Measurements from ENCODE around the gene PLEKHF1.
"Not testable (repeated sequence)": the region's sequence is repeated elsewhere in the genome, so short reads cannot be mapped to it uniquely, and the experiment has no call there.

The PLEKHF1 gene, protein sequence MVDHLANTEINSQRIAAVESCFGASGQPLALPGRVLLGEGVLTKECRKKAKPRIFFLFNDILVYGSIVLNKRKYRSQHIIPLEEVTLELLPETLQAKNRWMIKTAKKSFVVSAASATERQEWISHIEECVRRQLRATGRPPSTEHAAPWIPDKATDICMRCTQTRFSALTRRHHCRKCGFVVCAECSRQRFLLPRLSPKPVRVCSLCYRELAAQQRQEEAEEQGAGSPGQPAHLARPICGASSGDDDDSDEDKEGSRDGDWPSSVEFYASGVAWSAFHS

DNA sequence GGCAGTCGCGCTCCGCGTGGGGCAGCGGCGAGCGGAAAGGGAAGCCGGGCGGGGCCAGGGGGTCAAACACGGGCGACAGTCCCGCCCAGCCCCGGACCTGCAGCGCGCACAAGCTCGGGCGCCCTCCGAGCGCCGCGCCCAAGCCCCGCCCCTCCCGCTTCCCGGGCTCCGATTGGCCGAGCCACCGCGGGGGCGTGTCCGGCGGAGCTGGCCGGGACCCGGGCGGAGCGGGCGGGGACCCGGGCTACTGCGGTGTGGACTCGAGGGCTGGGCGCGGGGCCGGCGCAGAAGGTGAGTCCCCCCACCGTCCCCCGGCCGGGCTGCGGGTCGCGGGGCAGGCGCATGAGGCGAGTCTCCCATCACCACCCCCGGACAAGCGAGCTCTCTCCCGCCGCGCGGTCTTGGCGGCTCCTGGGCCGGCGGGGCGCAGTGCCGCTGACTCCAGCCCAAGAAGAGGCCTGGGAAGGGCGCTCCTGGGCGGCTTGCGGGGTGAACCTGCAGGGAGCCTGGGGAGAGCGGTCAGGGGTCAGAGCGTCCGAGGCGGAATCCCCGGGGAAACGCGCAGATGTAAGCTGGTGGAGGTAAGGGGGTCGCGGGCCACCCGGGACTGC, at the start of gene PLEKHF1:
Gene PLEKHF1 (plus strand): TSS at position 247 of the 611 bp plus-strand sequence. CDS start 8,379 bp downstream, outside the sequence.
- DNase-seq = peak; percentile 75

DNA sequence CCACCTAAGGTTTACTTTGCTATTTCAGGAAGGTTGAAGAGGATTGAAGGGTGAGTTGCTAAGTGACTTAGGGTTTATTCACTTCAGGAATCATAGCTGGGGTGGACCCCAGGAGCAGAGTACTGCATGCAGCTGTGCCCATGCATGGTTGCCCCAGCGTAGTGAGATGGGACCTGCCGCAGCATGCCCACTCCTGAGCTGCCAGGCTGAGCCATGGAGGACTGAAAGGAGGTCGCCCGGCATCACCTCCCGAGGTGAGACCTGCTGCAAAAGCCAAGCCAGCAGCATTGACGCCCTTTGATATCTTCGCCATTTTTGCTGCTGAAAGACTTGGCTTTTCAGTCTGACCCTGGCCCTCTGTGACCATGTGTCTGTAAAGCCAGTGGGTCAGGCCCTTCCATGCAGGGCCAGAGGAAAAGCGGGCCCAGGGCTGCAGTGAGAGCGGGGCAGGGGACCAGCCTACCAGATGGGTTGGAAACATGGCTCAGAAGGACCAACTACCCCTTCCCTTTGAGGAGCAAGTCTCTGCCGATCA, 49.3 kb upstream of the PLEKHF1 start:
- DNase-seq = no peak

DNA sequence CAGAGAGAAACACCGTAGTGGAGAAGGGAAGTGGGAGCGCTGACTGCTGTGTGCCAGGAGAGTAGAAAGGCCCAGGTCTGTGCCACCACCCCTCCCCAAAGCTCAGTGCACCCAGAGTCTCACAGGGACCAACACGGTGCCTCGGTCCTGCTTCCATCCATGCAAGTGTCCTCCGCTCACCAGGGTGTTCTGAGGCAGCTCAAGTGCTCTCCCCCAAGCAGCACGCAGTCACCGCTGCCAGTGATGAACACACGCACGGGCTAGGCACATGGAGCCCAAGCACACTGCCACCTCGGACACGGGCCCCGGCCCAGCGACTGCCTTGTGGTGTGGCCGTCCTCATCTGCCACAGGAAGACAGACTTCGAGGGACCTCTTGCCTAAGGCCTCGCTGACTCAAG, 48.7 kb upstream of the PLEKHF1 start:
- no peak for DNase-seq

DNA sequence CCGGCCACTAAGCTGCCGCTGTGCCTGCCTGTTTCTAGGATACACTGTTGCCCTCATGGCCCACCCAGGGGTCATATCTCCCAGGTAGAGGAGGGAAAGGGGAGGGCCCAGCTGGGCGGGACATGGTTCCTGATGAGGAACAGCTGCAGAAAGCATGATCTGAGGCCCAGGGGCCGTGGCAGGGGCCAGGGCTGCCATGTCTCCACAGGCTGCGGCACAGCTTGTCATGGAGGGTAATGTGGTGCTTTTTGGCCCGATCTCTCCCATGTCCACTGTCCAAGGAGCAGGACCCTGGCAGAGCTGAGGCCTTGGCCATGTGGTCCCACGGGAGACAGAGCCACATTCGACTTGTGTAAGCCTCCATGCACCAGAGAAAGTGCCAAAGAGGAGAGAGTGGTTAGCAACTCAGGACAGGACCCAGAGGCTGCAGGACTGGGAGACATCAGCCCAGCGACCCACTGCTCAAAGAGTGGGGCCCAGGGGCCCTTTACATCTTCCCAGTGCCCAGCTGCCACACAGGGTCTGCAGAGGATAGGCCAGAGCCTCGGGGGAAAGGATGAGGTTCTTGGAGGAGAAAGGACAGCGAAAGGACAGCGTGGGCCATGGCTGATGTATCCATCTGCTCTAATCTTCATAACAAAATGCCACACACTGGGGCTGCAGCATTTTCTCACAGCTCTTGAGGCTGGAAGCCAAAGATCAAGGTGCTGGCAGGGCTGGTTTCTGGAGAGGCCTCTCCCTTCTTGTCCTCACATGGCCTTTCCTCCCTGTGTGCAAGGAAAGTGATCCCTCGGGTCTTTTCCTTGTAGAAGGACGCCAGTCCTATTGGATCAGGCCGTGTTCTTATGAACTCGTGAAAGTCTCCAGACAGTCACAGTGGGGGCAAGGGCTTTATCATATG, 47.6 kb upstream of the PLEKHF1 start:
- no peak for DNase-seq

DNA sequence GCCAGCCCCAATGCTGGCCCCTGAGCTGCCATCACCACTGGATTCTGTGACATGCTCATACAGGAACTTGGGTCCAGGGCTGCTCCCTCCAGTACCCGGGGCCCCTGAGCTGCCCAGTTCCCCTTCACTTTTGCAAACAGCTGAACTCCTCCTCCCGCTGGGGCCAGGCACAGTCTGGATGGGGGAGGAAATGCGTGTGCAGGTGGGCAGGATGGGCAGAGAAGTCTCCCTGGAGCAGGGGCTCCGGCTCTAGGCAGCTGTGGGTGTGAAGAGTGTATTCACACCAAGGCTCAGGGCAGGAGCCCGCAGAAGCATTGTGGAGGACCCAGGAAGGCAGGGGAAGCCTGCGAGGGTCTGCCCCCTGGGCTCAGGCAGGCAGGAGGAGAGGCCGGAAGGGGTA, 46.8 kb upstream of the PLEKHF1 start:
- DNase-seq = no peak

DNA sequence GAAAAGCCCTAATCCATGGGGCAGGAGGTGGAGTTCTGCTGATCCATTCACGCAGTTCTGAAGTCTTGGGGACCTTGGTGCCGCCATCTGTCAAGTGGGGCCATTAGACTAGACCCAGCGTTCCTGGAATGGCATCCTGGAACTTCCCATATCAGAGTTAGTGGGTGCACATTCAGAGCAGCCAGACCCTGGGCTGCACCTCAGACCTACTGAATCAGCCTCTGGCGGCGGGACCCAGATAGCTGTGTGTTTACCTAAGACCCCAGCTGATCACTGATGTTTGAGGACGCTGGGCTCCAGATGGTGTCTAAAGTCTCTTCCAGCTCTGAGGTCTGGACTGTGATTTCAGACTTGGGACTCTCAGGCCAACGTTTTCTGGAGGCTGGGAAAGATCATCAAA, 46.4 kb upstream of the PLEKHF1 start:
- no peak for DNase-seq

DNA sequence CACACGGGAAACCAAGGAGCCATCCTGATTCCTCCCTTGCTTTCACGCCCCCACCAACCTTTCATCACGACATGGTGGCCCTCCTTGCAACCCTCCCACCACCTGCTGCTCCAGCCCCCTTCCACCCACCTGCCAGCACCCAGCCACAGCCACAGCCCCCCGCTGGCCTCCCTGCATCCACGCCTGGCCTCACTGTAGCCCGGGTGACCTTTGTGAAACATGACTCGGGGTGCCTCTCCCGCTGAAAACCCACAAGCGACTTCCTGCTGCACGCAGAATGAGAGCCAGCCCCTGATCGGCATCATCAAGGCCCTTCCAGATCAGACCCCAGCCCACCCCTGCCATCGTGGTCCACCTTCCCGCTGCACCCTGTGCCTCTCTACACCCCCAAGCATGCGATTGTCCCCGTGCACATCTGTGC, 44.3 kb upstream of the PLEKHF1 start:
- DNase-seq = no peak

DNA sequence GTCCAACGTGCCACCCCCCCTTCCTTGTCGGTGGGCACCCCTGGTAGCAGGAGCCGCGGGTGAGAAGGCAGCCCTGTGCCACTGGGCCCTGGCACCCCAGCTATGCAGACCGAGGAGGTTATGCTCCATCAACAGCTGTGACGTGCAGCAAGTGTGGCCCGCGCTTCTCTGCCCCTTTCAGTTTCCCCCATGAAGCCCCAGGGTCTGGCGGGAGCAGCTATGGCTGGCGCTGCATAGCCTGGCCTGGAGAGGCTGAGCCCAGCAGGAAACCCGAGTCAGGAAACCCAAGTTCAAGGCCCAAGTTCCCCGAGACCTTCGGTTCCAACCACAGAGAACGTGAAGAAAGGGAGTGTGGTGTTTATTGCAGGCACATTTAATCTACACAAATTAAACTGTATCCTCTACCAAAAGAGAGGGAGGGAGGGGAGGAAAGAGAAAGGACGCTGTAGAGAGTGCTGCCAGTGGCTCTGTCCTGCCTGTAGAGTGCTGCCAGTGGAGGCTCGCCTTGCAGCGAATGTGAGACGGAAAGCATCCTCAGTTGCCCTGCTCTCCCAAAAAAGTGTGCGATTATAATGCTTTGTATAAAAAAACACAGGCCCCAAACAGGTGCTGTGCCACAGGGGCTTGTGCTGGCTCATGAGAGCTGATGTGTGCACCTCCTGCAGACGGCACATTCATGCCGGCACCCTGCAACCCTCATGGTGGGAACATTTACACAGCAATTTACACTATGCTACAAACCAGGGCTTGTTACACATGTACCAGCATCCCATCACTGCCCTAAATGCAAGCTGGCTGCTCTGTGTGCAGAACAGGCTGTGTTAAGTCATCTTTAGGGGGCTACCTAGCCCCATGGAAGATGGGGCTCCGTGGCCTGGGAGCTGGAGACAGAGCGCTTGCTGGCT, 42.8 kb upstream of the PLEKHF1 start:
- no peak for DNase-seq

DNA sequence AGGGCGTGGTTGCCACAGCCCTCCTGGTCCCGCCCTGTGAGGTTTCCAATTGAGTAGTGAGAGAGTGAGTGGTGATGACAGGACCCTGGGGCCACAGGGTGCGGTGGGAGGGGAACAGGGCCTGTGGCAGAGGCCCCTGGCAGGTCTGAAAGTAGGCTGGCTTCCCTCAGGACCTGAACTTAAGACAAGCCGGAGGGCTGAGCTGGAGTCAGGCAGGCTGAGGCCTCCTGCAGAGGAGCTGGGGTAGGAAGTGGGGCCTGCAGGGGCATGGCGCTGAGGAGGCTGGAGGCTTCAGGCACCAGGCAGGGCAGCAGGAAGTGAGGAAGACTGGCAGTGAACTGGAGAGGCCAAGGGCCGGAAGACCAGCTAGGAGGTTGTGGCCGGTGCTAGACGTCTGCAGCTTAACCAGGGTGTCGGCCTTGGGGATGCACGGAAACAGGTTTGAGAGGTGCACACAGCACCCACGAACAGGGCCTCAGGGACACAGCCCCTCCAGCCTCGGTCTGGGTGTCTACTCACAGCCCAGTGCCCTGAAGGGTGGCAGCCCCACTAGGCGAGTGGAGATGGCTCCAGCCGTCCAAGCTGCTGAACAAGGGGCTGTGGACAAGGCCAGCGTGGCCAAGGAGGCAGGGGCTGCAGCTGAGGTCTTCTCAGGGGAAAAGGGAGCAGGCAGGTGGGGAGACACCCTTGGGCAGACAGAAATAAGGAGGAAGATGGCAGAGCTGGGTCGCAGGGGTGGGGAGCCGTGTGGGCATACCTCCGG, 41.4 kb upstream of the PLEKHF1 start:
- no peak for DNase-seq

DNA sequence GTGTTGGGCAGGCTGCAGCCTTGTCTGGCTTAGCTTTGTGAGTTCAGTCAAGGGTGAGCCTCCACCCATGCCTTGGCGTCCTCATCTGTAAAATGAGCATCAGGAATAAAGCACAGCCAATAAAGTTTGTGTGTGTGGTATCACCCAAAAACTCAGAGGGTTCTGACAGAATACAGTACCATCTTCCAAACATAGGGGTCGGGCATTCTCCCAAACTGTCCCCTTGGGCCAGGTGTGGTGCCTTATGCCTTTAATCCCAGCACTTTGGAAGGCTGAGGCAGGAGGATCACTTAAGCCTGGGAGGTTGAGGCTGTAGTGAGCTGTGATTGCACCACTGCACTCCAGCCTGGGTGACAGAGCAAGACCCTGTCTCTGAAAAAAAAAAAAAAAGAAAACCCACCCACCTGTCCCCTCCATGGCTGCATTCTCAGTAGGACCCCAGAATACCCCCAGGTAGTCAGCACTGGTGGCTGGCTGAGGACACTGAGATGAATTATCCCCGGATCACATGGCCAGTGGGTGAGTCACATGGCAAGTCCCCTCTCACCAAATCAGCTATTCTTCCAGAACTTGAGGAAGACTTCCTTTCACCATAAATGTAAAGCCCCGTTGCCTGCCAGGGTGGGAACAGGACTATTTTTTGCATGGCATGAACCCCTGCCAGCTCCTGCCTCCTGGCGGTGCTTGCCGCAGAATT, 40.6 kb upstream of the PLEKHF1 start:
- no peak for DNase-seq

DNA sequence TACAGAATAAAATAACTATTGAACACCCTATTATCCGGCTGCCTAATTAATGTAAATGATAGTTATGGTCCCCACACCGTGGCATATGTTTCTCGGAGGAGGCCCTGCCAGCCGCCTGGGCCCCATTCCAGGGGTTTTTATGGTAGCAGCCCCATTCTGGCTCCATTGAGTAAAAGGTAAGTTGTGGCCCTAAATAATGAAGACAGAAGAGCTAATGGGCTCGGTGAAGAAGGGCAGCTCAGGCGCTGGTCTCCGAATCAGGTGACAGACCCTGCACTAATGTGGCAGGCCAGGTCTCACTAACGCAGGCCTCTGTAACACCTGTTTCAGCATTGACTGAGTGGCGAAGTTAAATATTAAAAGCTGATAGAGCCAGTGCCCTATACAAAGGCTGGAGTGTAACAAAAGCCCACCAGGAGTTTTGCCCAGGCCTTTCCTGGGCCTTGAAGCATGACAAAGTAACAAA, 40.0 kb upstream of the PLEKHF1 start:
- DNase-seq = no peak

DNA sequence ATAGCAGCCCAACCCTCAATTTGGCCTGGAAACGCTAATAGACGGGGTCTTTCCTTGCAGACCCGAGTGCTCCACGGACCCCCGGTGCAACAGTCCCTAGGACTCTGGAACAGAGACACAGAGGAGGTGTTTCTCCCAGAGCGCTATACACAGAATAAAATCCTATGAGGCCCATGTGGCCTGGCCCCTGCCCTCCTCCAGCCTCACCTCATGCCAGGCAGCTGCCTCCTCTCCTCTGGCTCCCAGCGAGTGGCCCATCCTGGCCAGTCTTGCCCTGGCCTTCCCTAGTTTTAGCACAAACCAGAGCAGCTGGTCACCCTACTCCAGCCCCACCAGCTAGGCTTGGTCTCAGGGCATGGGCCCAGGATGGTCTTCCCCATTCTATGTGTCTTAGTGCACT, 38.9 kb upstream of the PLEKHF1 start:
- no peak for DNase-seq

DNA sequence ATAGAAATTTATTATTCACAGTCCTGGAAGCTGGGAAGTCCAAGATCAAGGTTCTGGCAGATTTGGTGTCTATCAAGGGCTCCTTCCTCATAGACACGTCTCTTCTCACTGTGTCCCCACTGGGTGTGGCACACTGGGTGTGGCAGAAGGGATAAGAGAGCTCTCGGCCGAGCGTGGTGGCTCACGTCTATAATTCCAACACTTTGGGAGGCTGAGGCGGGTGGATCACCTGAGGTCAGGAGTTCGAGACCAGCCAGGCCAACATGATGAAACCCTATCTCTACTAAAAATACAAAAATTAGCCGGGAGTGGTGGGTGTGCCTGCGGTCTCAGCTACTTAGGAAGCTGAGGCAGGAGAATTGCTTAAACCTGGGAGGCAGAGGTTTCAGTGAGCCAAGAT, 38.4 kb upstream of the PLEKHF1 start:
- not testable (repeated sequence) for DNase-seq

DNA sequence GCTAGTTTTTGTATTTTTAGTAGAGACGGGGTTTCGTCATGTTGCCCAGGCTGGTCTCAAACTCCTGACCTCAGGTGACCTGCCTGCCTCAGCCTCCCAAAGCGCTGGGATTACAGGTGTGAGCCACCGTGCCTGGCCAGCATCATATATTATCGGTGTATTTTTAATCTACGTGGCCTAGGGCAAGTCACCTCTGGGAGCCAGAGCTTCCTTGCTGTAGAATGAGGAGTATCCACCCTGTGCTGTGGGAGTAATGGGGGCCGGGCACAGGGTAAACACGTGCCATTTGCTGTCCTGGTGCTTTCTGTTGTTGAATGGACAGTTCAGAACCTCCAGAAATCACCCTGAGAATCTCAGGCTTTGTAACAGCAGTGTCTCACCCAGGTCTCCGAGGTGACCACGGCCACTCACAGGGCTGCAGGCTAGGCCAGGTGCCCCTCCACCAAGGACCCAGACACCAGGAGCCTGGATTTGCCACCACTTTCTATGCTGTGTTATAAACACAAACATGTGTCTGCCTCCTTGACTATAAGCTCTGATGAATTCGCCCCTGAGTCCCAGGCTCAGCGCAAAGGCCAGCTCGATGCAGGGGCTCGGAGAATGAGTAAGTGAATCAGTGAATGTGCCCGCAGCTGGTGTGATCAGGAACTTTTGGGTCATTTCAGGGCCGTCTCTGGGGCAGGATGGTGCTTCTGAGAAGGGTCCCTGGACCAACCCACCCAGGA, 36.4 kb upstream of the PLEKHF1 start:
- no peak for DNase-seq

DNA sequence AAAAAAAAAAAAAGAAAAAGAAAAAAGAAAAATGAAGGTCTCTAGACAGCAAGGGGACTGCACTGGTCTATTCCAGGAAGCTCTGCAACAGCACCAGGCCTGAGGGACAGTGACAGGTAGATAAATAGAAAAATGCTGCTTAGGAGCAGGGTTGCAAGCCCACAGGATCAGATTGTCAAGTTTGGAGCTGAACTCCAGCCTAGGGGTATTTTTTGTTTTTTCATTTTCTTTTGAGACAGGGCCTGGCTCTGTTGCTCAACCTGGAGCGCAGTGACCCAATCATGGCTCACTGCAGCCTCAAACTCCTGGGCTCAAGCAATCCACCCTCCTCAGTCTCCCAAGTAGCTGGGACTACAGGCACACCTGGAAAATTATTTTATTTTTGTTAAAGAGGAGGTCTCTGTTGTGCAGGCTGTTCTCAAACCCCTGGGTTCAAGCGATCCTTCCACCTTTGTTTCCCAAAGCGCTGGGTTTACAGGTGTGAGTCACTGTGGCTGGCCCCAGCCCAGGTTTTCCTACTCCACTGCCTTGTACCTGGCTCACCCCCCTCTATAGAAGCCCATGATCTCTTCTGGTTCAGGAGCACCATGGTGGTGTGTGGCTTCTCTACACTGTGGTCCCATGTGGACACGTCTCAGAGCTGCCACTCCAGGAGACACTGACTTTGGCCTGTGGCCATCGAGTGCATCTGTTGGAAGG, 35.3 kb upstream of the PLEKHF1 start:
- no peak for DNase-seq

DNA sequence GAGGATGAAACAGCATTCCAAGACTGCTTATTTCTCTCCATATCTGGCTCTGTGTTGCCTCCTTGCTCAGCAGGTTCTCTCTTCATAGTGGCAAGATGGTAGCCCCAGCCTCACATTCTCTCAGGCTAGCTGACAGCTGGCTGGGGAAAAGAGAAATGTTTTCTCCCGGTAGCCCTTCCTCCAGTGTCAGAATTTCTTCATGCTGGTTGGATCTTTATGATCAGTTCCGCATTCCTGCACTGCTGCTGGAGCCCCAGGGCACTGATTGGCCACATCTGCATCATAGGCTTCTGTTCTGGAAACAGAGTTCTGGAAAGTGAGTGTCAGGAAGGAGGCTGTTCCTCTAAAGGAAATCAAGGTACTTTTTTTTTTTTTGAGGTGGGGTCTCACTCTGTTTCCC, 34.6 kb upstream of the PLEKHF1 start:
- DNase-seq = no peak

DNA sequence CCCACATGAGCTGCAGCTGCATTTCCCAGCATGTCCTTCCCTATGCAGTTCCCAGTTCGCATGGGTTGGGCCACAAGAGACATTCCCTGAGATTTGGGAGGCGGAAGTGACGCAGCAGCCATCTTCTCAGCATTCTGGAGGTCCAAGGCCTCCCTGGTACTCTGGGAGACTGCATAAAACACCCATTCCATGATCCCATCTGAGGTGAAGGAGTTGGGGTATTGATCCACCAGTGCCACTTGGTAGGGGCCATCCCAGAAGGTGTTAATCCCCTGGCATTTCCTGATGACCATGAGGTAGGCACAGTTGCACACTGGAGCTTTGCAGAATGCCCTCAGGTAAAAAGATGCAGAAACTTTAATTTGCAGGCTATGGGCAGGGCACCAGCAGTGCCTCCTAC, 33.8 kb upstream of the PLEKHF1 start:
- DNase-seq = no peak

DNA sequence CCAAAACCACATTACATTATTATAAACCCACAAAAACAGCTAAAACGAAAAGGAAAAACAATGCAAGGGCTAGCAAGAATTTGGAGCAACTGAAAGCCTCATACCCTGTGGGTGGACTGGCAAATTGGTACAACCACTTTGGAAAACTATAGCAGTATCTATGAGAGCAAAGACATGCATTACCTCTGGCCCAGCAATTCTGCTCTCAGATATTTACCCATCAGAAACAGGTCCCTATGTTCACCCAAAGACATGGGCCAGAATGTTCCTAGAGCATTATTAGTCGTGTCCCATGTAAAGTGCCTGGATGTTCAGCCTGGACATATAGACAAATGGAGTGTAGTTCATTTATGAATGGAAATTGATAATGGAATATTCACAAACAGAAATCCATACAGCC, 31.3 kb upstream of the PLEKHF1 start:
- no peak for DNase-seq

DNA sequence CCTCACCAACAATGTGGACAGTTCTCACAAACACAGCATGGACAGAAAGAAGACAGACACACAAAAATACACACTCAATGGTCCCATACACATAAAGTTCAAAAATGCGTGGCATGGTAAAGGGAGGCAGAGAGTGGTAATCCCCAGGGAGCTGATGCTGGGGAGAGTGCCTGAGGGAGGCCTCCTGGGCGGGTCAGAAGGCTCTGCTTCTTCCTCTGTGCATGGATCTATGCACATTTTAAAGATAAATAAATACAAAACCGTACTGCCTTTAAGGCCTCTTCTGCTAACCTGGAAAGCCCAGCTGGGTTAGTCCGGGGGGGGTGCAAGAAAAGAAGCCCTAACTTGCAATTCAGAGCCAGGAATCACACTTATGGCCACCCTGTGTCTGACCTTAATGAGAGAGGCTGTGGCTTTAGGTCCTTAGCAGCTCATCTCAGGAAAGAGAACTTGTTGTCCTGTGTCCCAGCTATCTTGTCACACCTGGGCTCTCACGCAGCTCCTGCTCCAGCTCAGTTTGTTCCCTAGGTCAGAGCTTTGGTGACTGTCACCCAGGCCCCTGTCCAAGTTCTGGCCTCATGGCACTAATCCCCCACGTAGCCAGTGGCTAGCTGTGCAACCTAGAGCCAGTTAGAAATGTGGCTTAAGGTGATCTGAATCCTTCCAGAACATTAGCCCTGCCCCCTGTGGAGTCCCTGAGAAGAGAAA, 30.7 kb upstream of the PLEKHF1 start:
- DNase-seq = no peak

All from NCI-H774 (cell line).